Measurements from ENCODE around the gene MYMK.

The MYMK gene

GRCh38 chr9:133472753-133473378, 51.9 kb downstream of the MYMK start:
- Histone ChIP-seq H3K27me3 (ENCODE audit: control insufficient read depth, low read length) (no peaks in the 10 kb centered on the region), H4K20me1 (ENCODE audit: control insufficient read depth, insufficient read depth, low read depth, low read length) (peaks cover 18% of the 10 kb centered on the region; the same call in 1 of the 2 replicates), H3K4me2 (ENCODE audit: low read length) (no peak overlapping the region), H3K9me2 (replicated peaks; ENCODE audit: control insufficient read depth, low read length) (no peaks in the 10 kb centered on the region), H3K27ac (ENCODE audit: low read depth, low read length) (no peak overlapping the region), H3K79me2 (ENCODE audit: control insufficient read depth, low read length) (peaks cover 21% of the 10 kb centered on the region), H3K9me3 (ENCODE audit: control insufficient read depth, insufficient read depth, low read length) (no peaks in the 10 kb centered on the region), H3K36me3 (ENCODE audit: control insufficient read depth, low read length) (peaks cover 63% of the 10 kb centered on the region), H3K4me3 (ENCODE audit: low read length) (no peak overlapping the region), H3K4me1 (ENCODE audit: control insufficient read depth, low read length) (peaks cover 12% of the 10 kb centered on the region), H3F3A (ENCODE audit: control insufficient read depth, insufficient read depth) (0 out of 2 replicates have a peak, but pooled peaks cover 4% of the 10 kb centered on the region)
- TF ChIP-seq EZH2phosphoT487 (IDR thresholded peaks at IDR 0.05; ENCODE audit: borderline replicate concordance, low read length): no peak
- no peak for TF ChIP-seq CTCF (IDR thresholded peaks at IDR 0.05; ENCODE audit: low read depth, low read length, poor library complexity, severe bottlenecking)

GRCh38 chr9:133472277-133472645, 52.5 kb downstream of the MYMK start:
- Histone ChIP-seq H3K4me2 (ENCODE audit: low read length) (no peak overlapping the region), H3K27me3 (ENCODE audit: control insufficient read depth, low read length) (no peaks in the 10 kb centered on the region), H3K9me2 (replicated peaks; ENCODE audit: control insufficient read depth, low read length) (no peaks in the 10 kb centered on the region), H3K79me2 (ENCODE audit: control insufficient read depth, low read length) (peaks cover 15% of the 10 kb centered on the region), H3K9me3 (ENCODE audit: control insufficient read depth, insufficient read depth, low read length) (no peaks in the 10 kb centered on the region), H3K27ac (ENCODE audit: low read depth, low read length) (no peak overlapping the region), H4K20me1 (ENCODE audit: control insufficient read depth, insufficient read depth, low read depth, low read length) (peaks cover 13% of the 10 kb centered on the region; the same call in 1 of the 2 replicates), H3K4me1 (ENCODE audit: control insufficient read depth, low read length) (peaks cover 6% of the 10 kb centered on the region), H3K4me3 (ENCODE audit: low read length) (no peak overlapping the region), H3K36me3 (ENCODE audit: control insufficient read depth, low read length) (peaks cover 58% of the 10 kb centered on the region), H3F3A (ENCODE audit: control insufficient read depth, insufficient read depth) (0 out of 2 replicates have a peak, but pooled peaks cover 4% of the 10 kb centered on the region)
- TF ChIP-seq CTCF (IDR thresholded peaks at IDR 0.05; ENCODE audit: low read depth, low read length, poor library complexity, severe bottlenecking): no peak
- no peak for TF ChIP-seq EZH2phosphoT487 (IDR thresholded peaks at IDR 0.05; ENCODE audit: borderline replicate concordance, low read length)

GRCh38 chr9:133471551-133472276, 53.0 kb downstream of the MYMK start:
- no peaks in the 10 kb centered on the region for H3K9me3 ChIP-seq (ENCODE audit: control insufficient read depth, insufficient read depth, low read length)
- H3F3A ChIP-seq (ENCODE audit: control insufficient read depth, insufficient read depth): 0 out of 2 replicates have a peak, but pooled peaks cover 4% of the 10 kb centered on the region
- peaks cover 53% of the 10 kb centered on the region for H3K36me3 ChIP-seq (ENCODE audit: control insufficient read depth, low read length)
- peaks cover under 1% of the 10 kb centered on the region for H3K4me1 ChIP-seq (ENCODE audit: control insufficient read depth, low read length)
- peaks cover 10% of the 10 kb centered on the region for H3K79me2 ChIP-seq (ENCODE audit: control insufficient read depth, low read length)
- no peak overlapping the region for H3K27ac ChIP-seq (ENCODE audit: low read depth, low read length)
- no peaks in the 10 kb centered on the region for H3K9me2 ChIP-seq (replicated peaks; ENCODE audit: control insufficient read depth, low read length)
- no peak overlapping the region for H3K4me2 ChIP-seq (ENCODE audit: low read length)
- H3K4me3 ChIP-seq (ENCODE audit: low read length): no peak overlapping the region
- TF ChIP-seq EZH2phosphoT487 (IDR thresholded peaks at IDR 0.05; ENCODE audit: borderline replicate concordance, low read length): no peak
- no peak for TF ChIP-seq CTCF (IDR thresholded peaks at IDR 0.05; ENCODE audit: low read depth, low read length, poor library complexity, severe bottlenecking)
- no peaks in the 10 kb centered on the region for H3K27me3 ChIP-seq (ENCODE audit: control insufficient read depth, low read length)
- 0 out of 2 replicates have a peak, but pooled peaks cover 10% of the 10 kb centered on the region for H4K20me1 ChIP-seq (ENCODE audit: control insufficient read depth, insufficient read depth, low read depth, low read length)

Measured in DOHH2 (cell line).